HG02763 (cell line): Measurements from ENCODE around the gene ZNF674.
"Not testable (repeated sequence)": the region's sequence is repeated elsewhere in the genome, so short reads cannot be mapped to it uniquely, and the experiment has no call there.

ENCODE experiments used
- ATAC-seq: cut with Tn5 transposase; IDR thresholded peaks from one replicate; pipeline ENCODE4 v1.9.1; 2021; ENCODE audit warnings: mild to moderate bottlenecking, moderate library complexity; ENCODE audit not compliant: unreplicated experiment

The ZNF674 gene

GRCh38 chrX:46571423-46572339 is 26.5 kb upstream of the ZNF674 start:
- no peak for ATAC-seq

- no peak for ATAC-seq
These were observed 24.4 kb upstream of the ZNF674 start for GRCh38 chrX:46569621-46570020.

GRCh38 chrX:46567388-46567787 is 22.2 kb upstream of the ZNF674 start:
- ATAC-seq = no peak

- ATAC-seq = peak; percentile 97
These were observed 16.8 kb upstream of the ZNF674 start for GRCh38 chrX:46561824-46562657.

GRCh38 chrX:46559062-46559461 is 13.8 kb upstream of the ZNF674 start:
- no peak for ATAC-seq

- no peak for ATAC-seq
These were observed 9.7 kb upstream of the ZNF674 start for GRCh38 chrX:46554942-46555341.

GRCh38 chrX:46553935-46554334 is 8.7 kb upstream of the ZNF674 start:
- ATAC-seq = no peak

DNA sequence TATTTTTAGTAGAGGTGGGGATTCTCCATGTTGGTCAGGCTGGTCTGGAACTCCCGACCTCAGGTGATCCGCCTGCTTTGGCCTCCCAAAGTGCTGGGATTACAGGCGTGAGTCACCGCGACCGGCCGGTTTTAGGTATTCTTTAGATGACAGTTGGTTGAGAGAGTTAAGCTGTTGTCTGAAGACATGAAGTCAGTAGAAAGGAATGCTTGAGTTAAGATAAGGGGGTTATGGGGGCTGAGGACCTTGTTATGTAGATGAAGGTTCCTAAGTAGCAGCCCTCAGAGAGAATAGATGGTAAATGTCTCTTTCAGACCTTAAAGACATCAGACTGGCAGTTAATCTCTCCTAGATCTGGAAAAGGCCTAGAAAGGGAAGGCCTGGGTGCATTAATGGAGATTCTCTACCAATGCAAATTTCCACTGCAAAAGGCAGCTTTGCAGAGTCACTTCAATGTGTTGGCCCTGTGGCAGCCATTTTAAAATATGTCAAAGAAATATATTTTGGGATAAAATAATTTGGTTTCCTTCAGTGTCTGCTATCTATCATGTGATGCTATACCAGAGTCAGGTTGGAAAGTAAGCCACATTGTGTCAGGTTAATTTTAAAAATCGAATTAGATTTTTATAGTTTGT is 6.4 kb upstream of the ZNF674 start:
- no peak for ATAC-seq

DNA sequence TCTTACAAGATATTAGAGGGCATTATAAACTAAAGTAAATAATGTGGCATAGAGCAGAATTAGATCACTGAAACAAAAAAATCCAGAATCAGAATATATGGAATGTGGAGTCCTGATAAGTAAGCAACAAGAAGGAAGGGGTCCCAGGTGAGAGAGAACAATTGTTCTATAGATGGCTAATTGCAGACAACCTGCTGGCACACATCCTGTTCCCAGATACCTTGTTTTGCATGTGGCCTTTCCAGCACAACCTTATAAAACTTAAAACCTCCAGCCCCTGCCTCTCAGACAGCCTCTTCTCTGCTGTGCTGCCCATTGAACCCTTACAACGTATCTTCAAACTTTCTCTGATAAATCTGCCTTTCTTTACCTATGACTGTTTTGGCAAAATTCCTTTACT is 4.7 kb upstream of the ZNF674 start:
- no peak for ATAC-seq

DNA sequence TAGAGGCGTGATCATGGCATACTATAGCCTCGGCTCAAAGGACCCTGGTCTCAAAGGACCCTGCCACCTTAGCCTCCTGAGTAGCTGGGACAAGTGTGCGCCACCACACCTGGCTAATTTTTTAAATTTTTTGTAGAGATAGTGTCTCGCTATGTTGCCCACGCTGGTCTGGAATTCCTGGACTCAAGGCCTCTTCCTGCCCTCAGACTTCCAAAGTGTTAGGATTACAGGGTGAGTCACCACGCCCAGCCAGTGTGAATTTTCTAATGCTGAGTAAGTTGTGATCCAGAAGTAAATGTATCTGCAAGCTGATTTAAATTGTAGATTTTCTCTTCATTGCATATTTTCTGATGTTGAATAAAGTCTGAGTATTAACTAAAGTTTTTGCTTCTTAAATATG is 2.6 kb upstream of the ZNF674 start:
- ATAC-seq = no peak

DNA sequence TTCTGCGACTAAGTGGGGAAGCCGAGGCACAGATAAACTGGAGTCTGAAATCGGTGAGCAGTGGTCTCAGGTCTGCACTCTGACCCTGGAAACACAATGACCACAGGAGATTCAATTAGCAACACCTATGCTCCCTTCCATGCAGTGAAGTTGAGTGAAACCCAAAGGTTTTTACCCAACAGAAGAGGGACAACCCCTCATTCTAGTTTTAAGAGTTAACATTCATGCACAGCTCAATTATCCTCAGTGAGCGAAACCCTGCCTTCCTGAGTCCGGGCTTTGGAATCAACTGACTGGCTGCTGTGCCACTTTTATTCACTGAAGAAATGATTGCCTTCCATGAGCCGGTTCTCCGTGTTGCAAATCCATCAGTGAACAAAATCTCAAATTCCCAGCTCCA is 694 bp downstream of the ZNF674 start:
- not testable (repeated sequence) for ATAC-seq

GRCh38 chrX:46543441-46543840 is 1.8 kb downstream of the ZNF674 start:
- ATAC-seq = no peak

DNA sequence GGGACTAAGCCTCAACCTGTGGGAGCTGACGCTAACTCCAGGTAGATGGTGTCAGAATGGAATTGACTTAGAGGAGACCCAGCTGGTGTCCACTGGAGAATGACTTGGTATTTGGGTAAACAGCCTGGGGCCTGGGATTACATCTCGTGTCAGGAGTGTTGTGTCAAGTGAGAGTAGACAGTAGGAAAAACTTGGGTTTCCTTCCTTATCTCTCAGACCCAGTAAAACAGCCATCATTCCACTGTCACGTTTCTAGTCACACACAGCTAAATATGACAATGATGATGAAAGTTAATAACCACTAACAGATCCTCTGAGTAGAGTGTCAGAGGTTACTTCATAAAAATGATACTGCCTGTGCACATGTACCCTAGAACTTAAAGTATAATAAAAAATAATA is 13.8 kb downstream of the ZNF674 start:
- ATAC-seq = no peak

GRCh38 chrX:46530404-46530908 is 14.8 kb downstream of the ZNF674 start:
- not testable (repeated sequence) for ATAC-seq

DNA sequence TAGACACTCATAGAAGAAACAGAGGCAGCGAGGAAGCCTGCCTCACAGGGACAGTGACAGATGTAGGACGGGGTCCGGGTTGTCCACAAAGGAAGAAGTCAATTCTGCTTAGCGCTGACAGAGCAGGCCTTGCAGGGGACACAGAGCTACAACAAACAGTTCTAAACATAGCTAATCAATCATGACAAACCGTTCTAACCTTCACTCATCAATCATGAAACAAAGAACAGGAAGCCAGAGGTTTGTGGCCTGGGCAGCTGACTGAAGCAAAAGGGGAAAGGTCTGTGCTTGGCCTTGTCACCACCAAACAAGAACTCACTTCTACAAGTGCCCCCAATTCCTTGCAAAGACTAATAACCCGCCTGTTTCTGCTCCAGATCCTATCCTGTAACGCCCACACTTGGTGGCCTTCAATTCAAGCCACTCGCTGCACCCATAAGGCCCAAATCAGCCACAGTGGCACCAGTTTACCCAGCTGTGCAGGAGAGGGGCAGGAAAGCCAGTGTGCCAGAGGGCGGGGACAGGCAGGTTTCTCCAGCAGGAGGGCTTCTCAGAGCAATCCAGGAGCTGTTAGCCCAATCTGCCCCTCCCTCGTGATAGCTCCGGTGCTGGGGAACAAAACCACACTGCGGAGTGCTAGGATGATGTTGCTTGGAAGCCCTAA is 15.3 kb downstream of the ZNF674 start:
- not testable (repeated sequence) for ATAC-seq

DNA sequence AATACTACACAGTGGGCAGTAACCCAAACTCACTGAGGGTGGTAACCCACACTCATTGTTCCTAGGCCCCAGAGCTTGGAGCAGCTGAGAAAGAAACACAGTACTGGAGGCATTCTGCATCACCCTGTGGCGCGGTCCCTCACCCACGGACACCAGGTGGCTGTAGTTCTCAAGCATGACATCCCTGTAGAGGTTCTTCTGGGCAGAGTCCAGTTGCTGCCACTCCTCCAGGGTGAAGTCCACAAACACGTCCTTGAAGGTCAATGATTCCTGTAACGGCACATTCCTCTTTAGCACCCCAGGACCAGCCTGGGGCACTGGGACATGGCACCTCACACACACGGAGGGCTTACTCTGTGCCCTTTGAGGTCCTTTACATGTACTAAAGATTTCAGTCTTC is 16.6 kb downstream of the ZNF674 start:
- not testable (repeated sequence) for ATAC-seq

GRCh38 chrX:46506076-46506475 is 39.1 kb downstream of the ZNF674 start:
- ATAC-seq = no peak

DNA sequence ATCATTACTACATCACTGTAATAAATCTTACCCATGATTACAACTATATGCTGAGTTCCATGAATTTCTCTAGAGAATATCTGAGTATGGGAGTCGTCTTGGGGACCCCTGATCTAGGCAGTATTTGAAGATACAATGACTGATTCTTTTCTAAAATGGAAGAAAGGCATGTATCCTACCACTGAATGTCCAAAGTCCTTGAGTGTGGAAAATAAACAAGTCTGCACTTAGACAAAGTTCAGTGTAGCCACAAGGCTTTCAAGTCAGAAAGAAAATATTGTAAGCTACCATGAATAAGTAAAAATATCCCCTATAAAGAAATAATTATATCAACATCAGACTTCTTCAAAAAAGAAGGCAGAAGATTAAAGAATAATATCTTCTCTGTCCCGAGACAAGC is 42.4 kb downstream of the ZNF674 start:
- ATAC-seq = no peak

DNA sequence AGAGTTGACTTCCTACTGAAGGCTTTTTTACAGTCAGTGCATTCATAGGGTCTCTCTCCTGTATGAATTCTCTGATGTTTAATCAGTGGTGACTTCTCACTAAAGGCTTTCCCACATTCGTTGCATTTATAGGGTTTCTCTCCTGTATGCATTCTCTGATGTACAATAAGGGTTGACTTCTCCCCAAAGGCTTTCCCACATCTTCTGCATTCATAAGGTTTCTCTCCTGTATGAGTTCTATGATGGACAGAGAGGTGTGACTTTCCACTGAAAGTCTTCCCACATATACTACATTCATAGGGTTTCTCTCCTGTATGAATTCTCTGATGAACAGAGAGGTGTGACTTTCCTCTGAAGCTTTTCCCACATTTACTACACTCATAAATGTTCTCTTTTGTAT is 45.2 kb downstream of the ZNF674 start:
- no peak for ATAC-seq

GRCh38 chrX:46488712-46489111 is 56.5 kb downstream of the ZNF674 start:
- no peak for ATAC-seq

GRCh38 chrX:46485897-46486296 is 59.3 kb downstream of the ZNF674 start:
- no peak for ATAC-seq
